BE2C (cell line): ENCODE measurements around the gene C1QL2.

Experiments
- DNase-seq: peaks from one replicate; pipeline ENCODE4 v3.0.0-alpha.2; 2020
- H3K27me3 ChIP-seq: fragments of 250-450 bp; sonication (Bioruptor Pico); 2 replicates; pipeline ENCODE4 v1.5.1; 2020; ENCODE audit warnings: mild to moderate bottlenecking
- H3K36me3 ChIP-seq: fragments of 250-450 bp; sonication (Bioruptor Pico); 2 replicates; pipeline ENCODE4 v1.5.1; 2020; ENCODE audit warnings: mild to moderate bottlenecking
- H3K4me1 ChIP-seq: fragments of 250-450 bp; sonication (Bioruptor Pico); 2 replicates; pipeline ENCODE4 v1.5.1; 2020
- H3K4me3 ChIP-seq: 2 replicates; pipeline ENCODE4 v1.5.1; 2011; ENCODE audit warnings: low read depth, low read length
- H3K9me3 ChIP-seq: fragments of 250-450 bp; sonication (Bioruptor Pico); 2 replicates; pipeline ENCODE4 v1.5.1; 2020
- CTCF ChIP-seq: IDR thresholded peaks from 2 replicates; pipeline ENCODE4 v1.5.1; 2012; ENCODE audit warnings: mild to moderate bottlenecking, low read depth, low read length

Gene C1QL2

GRCh38 chr2:119142824-119143223 lies 15.7 kb downstream of the C1QL2 start:
- Histone ChIP-seq H3K36me3 (no peaks in the 10 kb centered on the region), H3K4me1 (no peaks in the 10 kb centered on the region), H3K27me3 (no peaks in the 10 kb centered on the region), H3K4me3 (no peak overlapping the region), H3K9me3 (no peaks in the 10 kb centered on the region)
- no peak for TF ChIP-seq CTCF
- no peak for DNase-seq

DNA sequence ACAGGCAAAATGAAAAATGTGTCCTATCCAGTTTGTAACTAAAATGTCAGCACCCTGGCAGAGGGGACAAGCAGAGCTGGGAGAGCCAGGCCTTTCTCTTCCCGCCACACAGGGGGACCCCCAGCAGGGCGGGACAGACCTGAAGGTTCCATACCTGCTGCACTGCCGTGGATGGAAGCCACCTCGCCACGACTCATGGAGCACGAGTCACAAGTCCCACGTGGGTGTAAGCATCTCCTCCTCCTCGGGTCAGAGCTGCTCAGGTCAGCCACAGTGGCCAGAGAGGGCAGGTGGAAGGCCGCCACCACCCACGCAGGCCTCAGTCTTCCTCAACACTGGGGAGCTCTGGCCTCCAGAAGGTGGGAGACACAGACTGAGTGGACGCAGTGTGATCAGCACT lies 21.0 kb downstream of the C1QL2 start:
- no peak for TF ChIP-seq CTCF
- no peaks in the 10 kb centered on the region for H3K36me3 ChIP-seq
- no peaks in the 10 kb centered on the region for H3K27me3 ChIP-seq
- no peak overlapping the region for H3K4me3 ChIP-seq
- no peaks in the 10 kb centered on the region for H3K4me1 ChIP-seq
- no peaks in the 10 kb centered on the region for H3K9me3 ChIP-seq
- DNase-seq: no peak

DNA sequence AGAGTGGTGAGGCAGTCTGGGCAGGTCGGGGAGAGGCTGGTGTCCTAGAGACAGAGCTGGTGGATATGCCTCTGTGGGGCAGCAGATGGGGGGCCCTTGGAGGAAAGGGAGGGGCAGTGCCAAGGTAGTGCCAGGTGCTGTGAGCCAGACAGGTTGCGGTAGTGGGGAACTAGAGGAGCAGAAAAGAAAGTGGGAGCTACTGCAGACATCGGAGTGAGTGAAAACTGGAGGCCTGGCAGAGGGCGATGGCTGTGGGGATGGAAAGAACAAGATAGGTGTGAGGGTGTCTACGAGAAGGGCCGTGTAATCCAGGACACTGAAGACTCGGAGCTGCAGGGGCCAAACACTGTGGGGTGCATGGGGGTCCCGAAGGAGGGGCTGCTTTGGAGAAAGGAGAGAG lies 21.7 kb downstream of the C1QL2 start:
- no peak for TF ChIP-seq CTCF
- no peaks in the 10 kb centered on the region for H3K36me3 ChIP-seq
- H3K27me3 ChIP-seq: no peaks in the 10 kb centered on the region
- no peaks in the 10 kb centered on the region for H3K4me1 ChIP-seq
- H3K9me3 ChIP-seq: no peaks in the 10 kb centered on the region
- no peak overlapping the region for H3K4me3 ChIP-seq
- DNase-seq: no peak

DNA sequence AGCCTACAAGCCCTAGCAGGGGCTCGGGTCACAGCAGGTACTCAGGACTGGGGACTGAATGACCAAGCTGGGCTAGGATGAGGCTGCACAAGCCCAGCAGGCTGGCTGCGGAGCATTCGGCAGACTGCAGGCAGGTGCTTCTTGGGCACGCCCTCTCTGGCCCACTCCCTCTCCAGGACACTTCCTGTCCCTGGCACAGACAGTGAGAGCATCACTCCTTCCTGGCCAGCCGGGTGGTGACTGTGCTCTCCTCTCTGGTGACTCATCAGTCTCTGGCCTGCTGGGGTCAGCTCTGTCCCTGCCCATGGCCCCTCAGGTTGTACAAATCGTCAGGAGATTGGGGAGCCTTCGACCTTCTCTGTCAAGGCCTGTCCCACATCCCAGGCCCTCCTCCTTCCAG lies 22.5 kb downstream of the C1QL2 start:
- H3K36me3 ChIP-seq: no peaks in the 10 kb centered on the region
- no peaks in the 10 kb centered on the region for H3K27me3 ChIP-seq
- no peaks in the 10 kb centered on the region for H3K4me1 ChIP-seq
- TF ChIP-seq CTCF: no peak
- no peak for DNase-seq
- no peak overlapping the region for H3K4me3 ChIP-seq
- H3K9me3 ChIP-seq: no peaks in the 10 kb centered on the region

DNA sequence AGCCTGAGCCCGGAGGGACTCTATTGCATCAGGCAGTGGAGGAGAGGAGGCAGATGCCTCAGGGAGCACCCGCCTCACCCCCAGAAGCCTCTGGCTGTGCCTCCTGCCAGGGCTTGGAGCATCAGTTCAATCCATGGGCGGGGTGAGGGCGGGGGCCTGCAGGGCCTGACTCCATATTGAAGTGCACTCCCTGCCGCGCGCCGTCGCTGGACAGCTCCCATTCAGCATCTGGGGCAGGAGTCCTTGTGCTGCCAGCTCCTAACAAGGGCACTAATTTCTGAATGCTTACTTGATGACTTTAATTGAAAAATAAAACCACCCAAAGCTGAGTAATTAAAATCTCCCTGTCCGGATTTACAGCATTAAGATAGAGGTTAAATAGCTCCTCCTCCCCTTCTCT lies 23.8 kb downstream of the C1QL2 start:
- Histone ChIP-seq H3K4me3 (no peak overlapping the region), H3K36me3 (no peaks in the 10 kb centered on the region), H3K27me3 (no peaks in the 10 kb centered on the region), H3K4me1 (no peaks in the 10 kb centered on the region), H3K9me3 (no peaks in the 10 kb centered on the region)
- no peak for TF ChIP-seq CTCF
- no peak for DNase-seq

DNA sequence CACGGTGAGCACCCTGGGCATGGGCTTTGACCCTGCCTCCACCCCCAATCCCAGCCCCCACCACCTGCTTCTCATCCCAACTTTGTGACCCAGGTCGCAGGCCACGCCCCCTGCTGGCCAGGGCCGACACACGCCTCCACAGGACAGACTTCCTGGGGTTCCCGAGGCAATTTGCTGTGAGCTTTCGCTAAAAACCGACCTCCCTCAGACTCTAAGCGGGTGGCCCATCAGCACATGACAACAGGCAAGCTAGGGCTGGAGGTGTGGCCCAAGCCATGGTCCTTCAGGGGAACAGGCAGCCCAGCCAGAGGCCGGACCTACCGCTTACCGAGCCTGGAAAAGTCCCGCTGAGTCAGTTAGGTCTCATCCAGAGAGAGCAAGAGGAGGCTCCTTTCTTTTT lies 31.9 kb downstream of the C1QL2 start:
- no peaks in the 10 kb centered on the region for H3K9me3 ChIP-seq
- no peaks in the 10 kb centered on the region for H3K27me3 ChIP-seq
- no peak overlapping the region for H3K4me3 ChIP-seq
- no peaks in the 10 kb centered on the region for H3K4me1 ChIP-seq
- no peaks in the 10 kb centered on the region for H3K36me3 ChIP-seq
- peak; percentile 24 for DNase-seq
- TF ChIP-seq CTCF: peak; percentile 36
